ENCODE measurements around the gene MTX1. TPM values are rescaled to one million over a fixed set of nuclear protein-coding genes. Genes with fewer than 3 reads are reported as not detected.

MTX1 gene
- total RNA-seq, 1 experiment from 2014 or later = 54.0 TPM

- DNase-seq (ENCODE audit: low read depth) = peak; percentile 70
Observed at GRCh38 chr1:155173478-155174323, 34.8 kb upstream of the MTX1 start, which contains the start of gene TRIM46. TSS of gene TRIM46 (plus strand) at chr1:155173849. CDS start at chr1:155173967, 118 bp downstream.

GRCh38 chr1:155174324-155175280 is 33.9 kb upstream of the MTX1 start:
- DNase-seq (ENCODE audit: low read depth) = no peak

GRCh38 chr1:155175281-155175926 is 33.1 kb upstream of the MTX1 start:
- no peak for DNase-seq (ENCODE audit: low read depth)

- peak; percentile 10 for DNase-seq (ENCODE audit: low read depth)
Observed at GRCh38 chr1:155175927-155176371, 32.5 kb upstream of the MTX1 start.

- peak; percentile 67 for DNase-seq (ENCODE audit: low read depth)
Observed at GRCh38 chr1:155176544-155177071, 31.9 kb upstream of the MTX1 start.

- no peak for DNase-seq (ENCODE audit: low read depth)
Observed at GRCh38 chr1:155177192-155177917, 31.1 kb upstream of the MTX1 start.

GRCh38 chr1:155177918-155178281 is 30.6 kb upstream of the MTX1 start:
- no peak for DNase-seq (ENCODE audit: low read depth)

- no peak for DNase-seq (ENCODE audit: low read depth)
Observed at GRCh38 chr1:155178441-155179111, 29.9 kb upstream of the MTX1 start.

- no peak for DNase-seq (ENCODE audit: low read depth)
Observed at GRCh38 chr1:155179112-155180031, 29.1 kb upstream of the MTX1 start.

- no peak for DNase-seq (ENCODE audit: low read depth)
Observed at GRCh38 chr1:155181371-155182051, 27.0 kb upstream of the MTX1 start.

GRCh38 chr1:155182052-155182550 is 26.4 kb upstream of the MTX1 start:
- no peak for DNase-seq (ENCODE audit: low read depth)

GRCh38 chr1:155183775-155184221 is 24.7 kb upstream of the MTX1 start:
- no peak for DNase-seq (ENCODE audit: low read depth)

GRCh38 chr1:155184351-155184811 is 24.1 kb upstream of the MTX1 start:
- DNase-seq (ENCODE audit: low read depth) = no peak

GRCh38 chr1:155184835-155185782 is 23.4 kb upstream of the MTX1 start:
- DNase-seq (ENCODE audit: low read depth) = no peak

- no peak for DNase-seq (ENCODE audit: low read depth)
Observed at GRCh38 chr1:155185783-155186066, 22.8 kb upstream of the MTX1 start.

GRCh38 chr1:155186067-155186793 is 22.3 kb upstream of the MTX1 start:
- no peak for DNase-seq (ENCODE audit: low read depth)
